GM12891 (cell line): ENCODE results near the gene CDK14.

Source experiments
- POLR2A ChIP-seq: IDR thresholded peaks from 2 replicates; pipeline ENCODE4 v1.6.1; 2011; ENCODE audit warnings: low read depth, low read length, control low read depth
- POLR2AphosphoS5 ChIP-seq: IDR thresholded peaks from 2 replicates; pipeline ENCODE4 v1.6.1; 2011; ENCODE audit warnings: low read depth, low read length, control low read depth
- POU2F2 ChIP-seq: IDR thresholded peaks from 2 replicates; pipeline ENCODE4 v1.6.1; 2011; ENCODE audit warnings: low read depth, mild to moderate bottlenecking, control low read depth, low read length, moderate library complexity
- SPI1 ChIP-seq: IDR thresholded peaks from 2 replicates; pipeline ENCODE4 v1.6.1; 2011; ENCODE audit warnings: low read depth, low read length, control low read depth
- TAF1 ChIP-seq: IDR thresholded peaks from 2 replicates; pipeline ENCODE4 v1.6.1; 2011; ENCODE audit warnings: low read depth, low read length, control low read depth

- TF ChIP-seq POLR2A (no peak), TAF1 (peak; percentile 51; the same call in 1 of the 2 replicates), POLR2AphosphoS5 (0 out of 2 replicates have a peak, but pooled peaks have one; percentile 38), SPI1 (0 out of 2 replicates have a peak, but pooled peaks have one; percentile 5), POU2F2 (no peak)
These were observed at the start of gene CDK14 for GRCh38 chr7:90595801-90596670.
